Measurements from ENCODE around the gene MAB21L4. TPM values are rescaled to one million over a fixed set of nuclear protein-coding genes. Genes with fewer than 3 reads are reported as not detected.

MAB21L4 gene
- total and polyA plus RNA-seq, 10 donors: 0.04 to 0.70 (median 0.23) TPM; not detected in 6

DNA sequence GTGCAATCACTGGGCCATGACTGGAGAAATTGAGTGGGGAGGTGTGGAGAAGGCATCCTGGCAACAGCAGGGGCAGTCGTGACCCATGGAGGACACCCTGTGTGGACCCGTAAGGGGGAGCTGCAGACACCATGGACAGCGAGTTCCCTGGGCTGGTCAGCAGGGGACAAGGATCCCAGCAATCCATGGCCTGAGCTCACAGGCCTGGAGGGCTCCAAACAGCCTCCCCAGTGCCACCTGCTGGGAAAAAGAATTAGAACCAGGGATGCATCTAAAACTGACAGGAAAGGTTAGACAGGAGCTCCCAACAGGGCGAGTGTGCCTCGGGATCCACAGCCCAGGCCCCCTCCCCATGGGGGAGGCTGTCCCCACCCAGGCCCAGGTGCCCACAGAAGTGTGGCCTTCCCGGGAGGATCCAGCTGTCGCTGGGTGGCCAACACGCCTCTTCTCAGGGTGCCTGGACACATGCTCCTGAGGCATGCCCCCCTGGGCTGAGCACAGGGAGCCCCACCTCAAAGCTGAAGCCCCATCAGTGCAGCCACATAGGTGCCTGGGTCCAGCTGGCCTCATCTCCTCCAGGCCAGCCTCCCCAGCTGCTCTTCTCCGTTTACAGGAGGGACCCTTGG is 55.4 kb downstream of the MAB21L4 start:
- TF ChIP-seq, protein P1, sequence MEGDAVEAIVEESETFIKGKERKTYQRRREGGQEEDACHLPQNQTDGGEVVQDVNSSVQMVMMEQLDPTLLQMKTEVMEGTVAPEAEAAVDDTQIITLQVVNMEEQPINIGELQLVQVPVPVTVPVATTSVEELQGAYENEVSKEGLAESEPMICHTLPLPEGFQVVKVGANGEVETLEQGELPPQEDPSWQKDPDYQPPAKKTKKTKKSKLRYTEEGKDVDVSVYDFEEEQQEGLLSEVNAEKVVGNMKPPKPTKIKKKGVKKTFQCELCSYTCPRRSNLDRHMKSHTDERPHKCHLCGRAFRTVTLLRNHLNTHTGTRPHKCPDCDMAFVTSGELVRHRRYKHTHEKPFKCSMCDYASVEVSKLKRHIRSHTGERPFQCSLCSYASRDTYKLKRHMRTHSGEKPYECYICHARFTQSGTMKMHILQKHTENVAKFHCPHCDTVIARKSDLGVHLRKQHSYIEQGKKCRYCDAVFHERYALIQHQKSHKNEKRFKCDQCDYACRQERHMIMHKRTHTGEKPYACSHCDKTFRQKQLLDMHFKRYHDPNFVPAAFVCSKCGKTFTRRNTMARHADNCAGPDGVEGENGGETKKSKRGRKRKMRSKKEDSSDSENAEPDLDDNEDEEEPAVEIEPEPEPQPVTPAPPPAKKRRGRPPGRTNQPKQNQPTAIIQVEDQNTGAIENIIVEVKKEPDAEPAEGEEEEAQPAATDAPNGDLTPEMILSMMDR (IDR thresholded peaks at IDR 0.05 in 8 of 11, conservative IDR thresholded peaks at IDR 0.05 in 3 of 11): peak; percentile 7 to 59 (median 40)
- TF ChIP-seq POLR2AphosphoS5 (IDR thresholded peaks at IDR 0.05) (no peak), POLR2A (IDR thresholded peaks at IDR 0.05) (no peak)
- H3K9me3 ChIP-seq: peaks cover 0 to 14% (median 3%) of the 10 kb centered on the region in 8 donors
- no peak for DNase-seq
- intact Hi-C loops (cut with DNase I; ENCODE audit: low total_unique reads): no loop called here
- no peaks in the 10 kb centered on the region for H3K36me3 ChIP-seq
- no peak overlapping the region for H3K27ac ChIP-seq
- WGBS, 5 donors: 32 to 53% (median 47%) methylated on average over 6 to 9 of the region's 9 CpGs
- H3K4me1 ChIP-seq: no peaks in the 10 kb centered on the region
- no peak overlapping the region for H3K4me3 ChIP-seq
- H3K27me3 ChIP-seq (replicated peaks in 1 of 7): peaks cover 0 to 32% (median 0%) of the 10 kb centered on the region in 7 donors

DNA sequence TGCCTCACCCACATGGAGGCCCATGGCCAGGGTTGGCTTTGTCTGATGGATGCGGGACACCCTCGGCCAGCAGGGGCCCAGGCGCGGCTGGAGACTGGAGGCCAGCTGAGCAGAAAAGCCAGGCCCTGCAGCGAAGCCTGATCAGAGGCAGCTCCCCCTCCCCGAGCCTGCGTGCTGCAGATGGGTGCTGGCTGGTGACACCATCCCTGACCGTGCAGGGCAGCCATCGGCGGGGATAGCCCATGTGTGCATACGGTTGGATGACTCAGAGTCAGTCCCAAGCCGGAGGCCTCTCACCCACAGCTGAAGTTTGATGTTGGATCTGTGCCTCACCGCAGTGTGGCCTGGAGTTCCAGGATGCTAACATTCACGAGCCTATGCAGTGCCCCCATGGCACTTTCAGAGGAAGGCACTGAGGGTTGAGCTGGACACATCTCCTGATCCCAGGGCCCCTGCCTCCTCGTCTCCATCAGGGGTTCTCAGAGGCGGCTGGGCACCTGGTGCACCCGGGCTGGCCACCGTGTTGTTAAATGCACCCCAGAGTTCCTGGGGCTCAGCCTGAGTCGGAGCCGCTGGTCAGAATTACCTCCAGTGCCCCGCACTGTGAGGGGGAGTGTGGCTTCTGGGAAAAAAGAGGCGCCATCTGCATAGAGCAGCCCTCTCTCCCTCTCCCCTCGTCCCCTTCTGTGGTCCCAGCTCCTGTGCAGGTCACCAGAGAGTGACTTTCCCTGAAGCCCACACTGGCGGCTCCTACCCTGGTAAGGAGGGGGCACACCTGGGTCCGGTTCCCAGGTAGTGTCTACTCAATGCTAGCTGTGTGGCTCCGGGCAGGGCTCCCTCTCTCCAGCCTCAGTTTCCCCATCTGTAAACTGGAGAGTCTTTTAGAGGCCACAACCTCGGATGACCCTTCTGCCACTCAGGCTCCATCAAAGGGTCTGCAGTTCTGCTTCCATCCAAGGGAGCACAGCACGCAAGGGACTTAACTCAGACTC is 56.5 kb downstream of the MAB21L4 start:
- H3K27me3 ChIP-seq (replicated peaks in 1 of 7): peaks cover 0 to 32% (median 0%) of the 10 kb centered on the region in 7 donors
- H3K4me3 ChIP-seq: no peak overlapping the region
- TF ChIP-seq POLR2A (IDR thresholded peaks at IDR 0.05): no peak
- no peak for TF ChIP-seq POLR2AphosphoS5 (IDR thresholded peaks at IDR 0.05)
- TF ChIP-seq, protein P1 (IDR thresholded peaks at IDR 0.05 in 8 of 11, conservative IDR thresholded peaks at IDR 0.05 in 3 of 11): no peak
- H3K9me3 ChIP-seq: peaks cover 0 to 3% (median 0%) of the 10 kb centered on the region in 8 donors
- H3K36me3 ChIP-seq: no peaks in the 10 kb centered on the region
- 80 to 93% (median 88%) methylated on average over 9 to 28 of the region's 28 CpGs for WGBS, 5 donors
- intact Hi-C loops (cut with DNase I; ENCODE audit: low total_unique reads): loop anchor here (10.0 kb wide), 1 partner anchor 325 kb away; no protein-coding TSS in a partner anchor
- DNase-seq: peak; percentile 15
- H3K27ac ChIP-seq: no peak overlapping the region
- no peaks in the 10 kb centered on the region for H3K4me1 ChIP-seq

DNA sequence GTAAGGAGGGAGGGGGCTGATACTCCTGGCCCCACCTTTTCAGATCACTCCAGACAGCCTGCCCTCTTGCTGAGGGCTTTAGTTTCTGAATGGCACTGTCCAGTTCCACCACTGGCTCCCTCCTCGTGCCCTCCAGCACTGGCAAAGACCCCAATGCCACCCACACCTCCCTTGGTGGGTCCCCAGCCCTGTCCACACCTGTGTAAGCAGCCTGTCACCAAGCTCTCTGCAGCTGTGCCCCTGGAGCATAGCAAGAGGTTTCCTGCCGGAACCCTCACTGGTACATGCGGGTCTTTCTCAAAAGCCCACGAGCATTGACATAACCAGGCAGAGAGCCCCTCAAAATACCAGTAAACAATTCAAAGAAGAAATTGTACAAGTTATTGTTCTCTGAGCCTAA is 58.3 kb downstream of the MAB21L4 start:
- no peak for TF ChIP-seq POLR2A (IDR thresholded peaks at IDR 0.05)
- TF ChIP-seq, protein P1 (IDR thresholded peaks at IDR 0.05 in 8 of 11, conservative IDR thresholded peaks at IDR 0.05 in 3 of 11): no peak
- no peak for TF ChIP-seq POLR2AphosphoS5 (IDR thresholded peaks at IDR 0.05)
- peak; percentile 40 for DNase-seq
- 53 to 68% (median 61%) methylated on average over 3 to 4 of the region's 4 CpGs for WGBS, 5 donors

More for the DNA sequence above, 58.3 kb downstream of the MAB21L4 start:
- no peaks in the 10 kb centered on the region for H3K9me3 ChIP-seq
- intact Hi-C loops (cut with DNase I; ENCODE audit: low total_unique reads): loop anchor here (10.0 kb wide), 1 partner anchor 323 kb away; no protein-coding TSS in a partner anchor
- H3K4me3 ChIP-seq: no peak overlapping the region
- peaks cover 0 to 2% (median 1%) of the 10 kb centered on the region in 6 donors for H3K4me1 ChIP-seq
- H3K27ac ChIP-seq: no peak overlapping the region
- peaks cover 0 to 34% (median 0%) of the 10 kb centered on the region in 7 donors for H3K27me3 ChIP-seq (replicated peaks in 1 of 7)
- H3K36me3 ChIP-seq: no peaks in the 10 kb centered on the region
